Measurements from ENCODE around the gene LCAT. TPM values are rescaled to one million over a fixed set of nuclear protein-coding genes. Genes with fewer than 3 reads are reported as not detected.
"Not testable (repeated sequence)": the region's sequence is repeated elsewhere in the genome, so short reads cannot be mapped to it uniquely, and the experiment has no call there.

Gene LCAT
- polyA plus RNA-seq, 1 of the 3 experiments (the other 2 are of a cell fraction): 11.1 TPM

DNA sequence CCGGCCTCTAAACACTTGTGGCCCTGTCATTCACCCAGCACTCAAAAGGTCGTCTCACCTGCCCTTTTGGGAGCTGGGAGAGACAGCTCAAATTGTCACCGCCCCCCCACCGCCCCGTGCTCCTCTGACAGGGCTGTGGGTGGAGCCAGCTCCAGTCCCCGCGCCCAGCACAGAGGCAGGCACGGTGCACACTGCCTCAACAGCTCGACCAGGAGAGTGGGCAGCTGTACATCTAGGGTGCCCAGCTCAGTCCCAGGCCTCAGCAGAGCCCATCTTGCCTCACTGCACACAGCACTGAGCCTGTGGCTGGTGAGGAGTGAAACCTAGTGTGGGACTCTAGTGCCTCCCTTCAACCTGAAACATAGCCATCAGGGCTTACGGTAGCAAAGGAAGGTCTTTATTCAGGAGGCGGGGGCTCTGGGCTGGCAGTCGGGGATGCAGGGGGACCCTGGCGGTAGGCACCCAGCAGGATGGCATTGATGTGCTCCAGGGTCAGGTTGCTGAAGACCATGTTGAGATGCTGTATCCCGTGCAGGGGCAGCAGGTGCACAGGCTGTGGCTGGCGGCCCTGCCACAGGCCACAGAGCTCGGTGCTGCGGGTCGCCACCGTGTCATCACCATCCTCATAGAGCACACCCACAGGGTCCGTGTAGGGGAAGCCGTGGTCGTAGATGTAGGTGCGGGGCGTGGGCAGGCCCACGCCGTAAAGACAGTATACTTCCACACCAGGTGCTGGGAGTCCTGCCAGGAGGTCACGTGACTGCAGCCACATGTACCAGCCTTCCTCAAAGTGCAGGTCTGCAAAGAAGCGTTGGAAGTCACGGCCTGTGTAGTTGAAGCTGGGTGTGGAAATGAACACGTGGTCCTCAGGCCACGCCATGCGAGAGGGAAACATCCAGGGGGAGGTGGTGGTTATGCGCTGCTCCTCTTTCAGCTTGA is 4.1 kb downstream of the LCAT start:
- Histone ChIP-seq H4K20me1 (ENCODE audit: insufficient read depth) (peaks cover 13% of the 10 kb centered on the region; the same call in 1 of the 2 replicates), H3K9me2 (no peaks in the 10 kb centered on the region), H3K9me3 (no peaks in the 10 kb centered on the region), H3F3A (replicated peaks; ENCODE audit: insufficient read depth) (peaks cover 27% of the 10 kb centered on the region), H3K27me3 (ENCODE audit: insufficient read depth) (no peaks in the 10 kb centered on the region), H3K27ac (ENCODE audit: low read depth in 2 of 2, low read length in 1 of 2) (no peak overlapping the region; a peak in 1 of 4 replicates), H3K4me2 (no peak overlapping the region), H3K9ac (no peak overlapping the region), H3K4me3 (ENCODE audit: low read depth in 2 of 2, low read length in 1 of 2) (no peak overlapping the region), H3K79me2 (ENCODE audit: insufficient read depth) (peaks cover 28% of the 10 kb centered on the region), H3K4me1 (ENCODE audit: control insufficient read depth in 1 of 2, insufficient read depth in 2 of 2, low read depth in 1 of 2, low read length in 1 of 2) (peaks cover 5 to 34% of the 10 kb centered on the region in 2 experiments; a peak in 2 of 4 replicates), H3K36me3 (replicated peaks in 1 of 2; ENCODE audit: control insufficient read depth in 1 of 2, insufficient read depth in 2 of 2, low read length in 1 of 2) (peaks cover 12 to 26% of the 10 kb centered on the region in 2 experiments), H2AFZ (ENCODE audit: low read depth) (no peak overlapping the region)
- ChIA-PET CTCF (interaction anchor here (0.9 to 28.1 kb wide), 6 partner anchors 8 to 289 kb away, joined by 3 to 564 read pairs (median 25); partner anchors contain the start of genes CTRL, EDC4, NRN1L and PSKH1), POLR2A (interaction anchor here (0.6 to 1.4 kb wide), 4 partner anchors 10 to 27 kb away, joined by 3 to 6 read pairs (median 4); no protein-coding TSS in a partner anchor)
- no peak for DNase-seq
- WGBS (ENCODE audit: low lambda C conversion rate): 93% methylated on average over 24 of the region's 33 CpGs
- TF ChIP-seq, protein P1, sequence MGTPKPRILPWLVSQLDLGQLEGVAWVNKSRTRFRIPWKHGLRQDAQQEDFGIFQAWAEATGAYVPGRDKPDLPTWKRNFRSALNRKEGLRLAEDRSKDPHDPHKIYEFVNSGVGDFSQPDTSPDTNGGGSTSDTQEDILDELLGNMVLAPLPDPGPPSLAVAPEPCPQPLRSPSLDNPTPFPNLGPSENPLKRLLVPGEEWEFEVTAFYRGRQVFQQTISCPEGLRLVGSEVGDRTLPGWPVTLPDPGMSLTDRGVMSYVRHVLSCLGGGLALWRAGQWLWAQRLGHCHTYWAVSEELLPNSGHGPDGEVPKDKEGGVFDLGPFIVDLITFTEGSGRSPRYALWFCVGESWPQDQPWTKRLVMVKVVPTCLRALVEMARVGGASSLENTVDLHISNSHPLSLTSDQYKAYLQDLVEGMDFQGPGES (IDR thresholded peaks at IDR 0.05; ENCODE audit: low read depth, low read length): no peak
- 0 out of 2 replicates have a peak, but pooled peaks have one; percentile 4 for TF ChIP-seq POLR2AphosphoS5 (IDR thresholded peaks at IDR 0.05; ENCODE audit: low read depth, low read length)
- TF ChIP-seq EZH2phosphoT487 (IDR thresholded peaks at IDR 0.05; ENCODE audit: borderline replicate concordance, low read depth): no peak
- no peak for TF ChIP-seq ZBTB33 (IDR thresholded peaks at IDR 0.05; ENCODE audit: borderline replicate concordance, low read depth)
- no peak for TF ChIP-seq MAX (IDR thresholded peaks at IDR 0.05; ENCODE audit: low read depth)
- no peak for TF ChIP-seq RXRA (IDR thresholded peaks at IDR 0.05; ENCODE audit: borderline replicate concordance, low read depth)
- TF ChIP-seq, protein P2, sequence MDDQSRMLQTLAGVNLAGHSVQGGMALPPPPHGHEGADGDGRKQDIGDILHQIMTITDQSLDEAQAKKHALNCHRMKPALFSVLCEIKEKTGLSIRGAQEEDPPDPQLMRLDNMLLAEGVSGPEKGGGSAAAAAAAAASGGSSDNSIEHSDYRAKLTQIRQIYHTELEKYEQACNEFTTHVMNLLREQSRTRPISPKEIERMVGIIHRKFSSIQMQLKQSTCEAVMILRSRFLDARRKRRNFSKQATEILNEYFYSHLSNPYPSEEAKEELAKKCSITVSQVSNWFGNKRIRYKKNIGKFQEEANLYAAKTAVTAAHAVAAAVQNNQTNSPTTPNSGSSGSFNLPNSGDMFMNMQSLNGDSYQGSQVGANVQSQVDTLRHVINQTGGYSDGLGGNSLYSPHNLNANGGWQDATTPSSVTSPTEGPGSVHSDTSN (IDR thresholded peaks at IDR 0.05): no peak
- TF ChIP-seq USF1 (IDR thresholded peaks at IDR 0.05; ENCODE audit: borderline replicate concordance, low read depth): peak; percentile 55; the same call in 1 of the 2 replicates
- no peak for TF ChIP-seq YY1 (IDR thresholded peaks at IDR 0.05; ENCODE audit: low read depth)
- TF ChIP-seq GABPA (IDR thresholded peaks at IDR 0.05; ENCODE audit: low read depth): no peak
- TF ChIP-seq TAF1 (IDR thresholded peaks at IDR 0.05; ENCODE audit: borderline replicate concordance, low read depth, low read length): no peak
- no peak for TF ChIP-seq RFX5 (IDR thresholded peaks at IDR 0.05; ENCODE audit: low read length)

GRCh38 chr16:67937713-67938112 is 6.2 kb downstream of the LCAT start:
- CTCF ChIA-PET: interaction anchor here (1.1 to 28.1 kb wide), 3 partner anchors 54 to 417 kb away, joined by 4 to 564 read pairs (median 5); partner anchors contain the start of genes EDC4, NRN1L and PSKH1
- peaks cover 27% of the 10 kb centered on the region for H3F3A ChIP-seq (replicated peaks; ENCODE audit: insufficient read depth)
- H3K9me3 ChIP-seq; H3K9ac ChIP-seq; H3K9me2 ChIP-seq; DNase-seq; POLR2A ChIA-PET; H2AFZ ChIP-seq (ENCODE audit: low read depth); H3K27me3 ChIP-seq (ENCODE audit: insufficient read depth); H3K4me3 ChIP-seq (ENCODE audit: low read depth in 2 of 2, low read length in 1 of 2); H3K27ac ChIP-seq (ENCODE audit: low read depth in 2 of 2, low read length in 1 of 2): not testable (repeated sequence)
- peaks cover 28% of the 10 kb centered on the region for H3K79me2 ChIP-seq (ENCODE audit: insufficient read depth)
- WGBS (ENCODE audit: low lambda C conversion rate): 95% methylated on average over 5 of the region's 5 CpGs
- H3K4me2 ChIP-seq: peak overlapping the region; percentile 99
- peaks cover 11% of the 10 kb centered on the region; the same call in 1 of the 2 replicates for H4K20me1 ChIP-seq (ENCODE audit: insufficient read depth)
- H3K36me3 ChIP-seq (replicated peaks in 1 of 2; ENCODE audit: control insufficient read depth in 1 of 2, insufficient read depth in 2 of 2, low read length in 1 of 2): peaks cover 10 to 11% of the 10 kb centered on the region in 2 experiments
- peaks cover 11 to 38% of the 10 kb centered on the region in 2 experiments; a peak in 2 of 4 replicates for H3K4me1 ChIP-seq (ENCODE audit: control insufficient read depth in 1 of 2, insufficient read depth in 2 of 2, low read depth in 1 of 2, low read length in 1 of 2)

All from SK-N-SH (cell line).